SH-SY5Y (cell line): ENCODE measurements around the gene SALL2.

ENCODE experiments used
- GATA2 ChIP-seq: IDR thresholded peaks from 2 replicates; pipeline ENCODE4 v1.6.1; 2011; ENCODE audit warnings: mild to moderate bottlenecking, low read depth, low read length
- GATA3 ChIP-seq: IDR thresholded peaks from 2 replicates; pipeline ENCODE4 v1.6.1; 2011; ENCODE audit warnings: low read depth, mild to moderate bottlenecking, low read length, moderate library complexity

GRCh38 chr14:21527318-21527679 lies 1.2 kb upstream of the SALL2 start:
- TF ChIP-seq GATA2 (no peak), GATA3 (no peak)
